DLD1 (cell line): ENCODE results near the gene RIC1.
"Not testable (repeated sequence)": the region's sequence is repeated elsewhere in the genome, so short reads cannot be mapped to it uniquely, and the experiment has no call there.

ENCODE experiments used
- in situ Hi-C: cut with HindIII; loops from 2 replicates; pipeline ENCODE4 v1.10.0; 2017; ENCODE audit warnings: low sequenced_read_pairs

Gene RIC1

DNA sequence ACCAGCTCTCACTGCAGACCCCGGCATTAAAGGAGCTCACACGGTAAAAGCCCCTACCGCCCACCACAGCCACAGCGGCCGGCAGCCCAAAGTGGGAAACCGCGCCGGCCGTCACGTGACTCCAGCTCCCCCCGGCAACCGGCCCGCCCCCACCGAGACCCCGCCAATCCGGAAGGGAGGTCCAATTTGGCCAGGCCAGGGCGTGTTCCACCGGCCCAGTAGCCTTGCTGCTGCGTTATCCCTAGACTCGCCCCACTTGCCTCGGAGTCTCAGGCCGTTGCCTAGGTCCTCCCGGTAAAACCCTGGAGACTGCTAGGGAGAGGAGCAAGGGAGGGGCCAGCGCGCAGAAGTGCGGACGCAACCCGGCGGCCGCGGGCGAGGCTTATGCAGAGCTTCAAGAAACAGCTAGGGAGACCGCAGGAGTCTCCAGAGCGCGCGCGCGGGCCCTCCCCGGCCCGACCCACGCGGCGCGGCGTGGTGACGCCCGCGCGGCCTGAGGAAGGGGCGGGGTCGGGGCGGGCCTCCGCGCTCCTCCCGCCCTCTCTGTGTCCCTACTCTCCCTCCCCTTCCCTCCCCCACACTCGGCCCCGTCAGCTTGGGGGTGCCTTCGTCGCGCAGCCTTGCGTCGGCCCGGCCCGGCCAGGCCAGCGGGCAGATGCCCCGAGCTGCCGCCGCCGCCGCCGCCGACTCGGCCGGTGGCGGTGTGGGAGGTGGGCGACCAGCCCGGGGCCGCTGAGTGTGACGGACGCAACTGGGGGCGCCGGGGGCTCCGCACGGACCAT is at the start of gene RIC1:
Gene RIC1 (plus strand): TSS at position 578 of the 782 bp plus-strand sequence. CDS start 203 bp downstream, at position 781.
- in situ Hi-C loops: no loop called here

- in situ Hi-C loops: no loop called here
These were observed 49.0 kb upstream of the RIC1 start for GRCh38 chr9:5579881-5580280.

DNA sequence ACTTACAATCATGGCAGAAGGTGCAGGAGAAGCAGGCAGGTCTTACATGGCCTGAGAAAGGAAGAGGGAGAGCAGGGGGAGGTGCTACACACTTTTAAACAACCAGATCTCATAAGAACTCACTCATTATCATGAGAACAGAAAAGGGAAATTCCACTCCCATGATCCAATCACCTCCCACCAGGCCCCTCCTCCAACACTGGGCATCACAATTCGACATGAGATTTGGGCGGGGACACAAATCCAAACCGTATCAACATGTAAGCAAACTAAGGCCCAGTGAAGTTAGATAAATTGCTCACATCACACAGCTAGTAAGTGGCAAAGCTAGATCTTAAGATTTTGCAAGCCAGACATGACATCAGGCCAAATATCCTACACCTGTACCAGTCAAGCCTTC is 48.3 kb upstream of the RIC1 start:
- in situ Hi-C loops: no loop called here

DNA sequence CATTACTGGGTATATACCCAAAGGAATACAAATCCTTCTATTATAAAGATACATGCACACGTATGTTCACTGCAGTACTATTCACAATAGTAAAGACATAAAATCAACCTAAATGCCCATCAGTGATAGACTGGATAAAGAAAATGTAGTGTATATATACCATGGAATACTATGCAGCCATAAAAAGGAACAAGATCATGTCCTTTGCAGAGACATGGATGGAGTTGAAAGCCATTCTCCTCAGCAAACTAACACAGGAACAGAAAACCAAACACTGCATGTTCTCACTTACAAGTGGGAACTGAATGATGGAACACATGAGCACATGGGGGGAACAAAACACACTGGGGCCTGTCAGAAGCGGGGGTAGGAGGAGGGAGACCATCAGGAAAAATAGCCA is 47.2 kb upstream of the RIC1 start:
- in situ Hi-C loops: not testable (repeated sequence)

DNA sequence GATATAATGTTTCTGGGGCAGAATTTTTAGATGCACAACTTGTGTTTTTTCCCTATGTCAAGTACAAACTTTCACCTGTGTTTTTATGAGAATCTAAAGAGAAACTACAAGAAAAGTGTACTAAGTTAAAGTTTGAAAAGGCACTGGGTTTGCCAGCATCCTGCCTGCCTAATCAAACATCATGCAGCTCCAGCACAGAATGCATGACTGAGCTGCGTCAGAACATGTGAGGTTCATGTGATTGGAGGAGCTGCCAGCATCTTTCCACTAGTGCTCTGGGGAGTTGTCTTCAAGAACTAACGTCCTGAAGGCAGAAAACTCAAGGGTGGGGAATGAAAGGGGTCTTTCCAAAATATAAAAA is 46.1 kb upstream of the RIC1 start:
- in situ Hi-C loops: no loop called here

GRCh38 chr9:5586391-5586802 is 42.5 kb upstream of the RIC1 start:
- in situ Hi-C loops: no loop called here

DNA sequence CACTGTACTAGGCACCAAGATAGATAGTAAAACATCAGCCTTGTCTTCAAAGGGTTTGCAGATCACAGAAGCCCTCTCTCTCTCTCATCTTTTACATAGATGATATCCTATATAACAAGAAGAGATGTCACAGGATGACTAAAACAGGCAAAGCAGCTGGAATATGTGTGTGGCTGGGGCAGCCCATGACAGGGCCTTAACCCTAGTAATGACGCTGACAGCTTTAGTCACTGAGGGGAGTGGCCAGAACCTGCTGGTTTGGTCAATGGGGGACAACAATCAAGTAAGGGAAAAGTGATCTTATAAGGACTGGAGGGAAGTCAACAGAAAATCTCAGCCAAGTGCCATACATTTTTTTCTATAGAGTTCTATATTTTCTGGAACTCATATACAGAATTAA is 41.9 kb upstream of the RIC1 start:
- in situ Hi-C loops: no loop called here

GRCh38 chr9:5592231-5592630 is 36.7 kb upstream of the RIC1 start:
- in situ Hi-C loops: no loop called here

DNA sequence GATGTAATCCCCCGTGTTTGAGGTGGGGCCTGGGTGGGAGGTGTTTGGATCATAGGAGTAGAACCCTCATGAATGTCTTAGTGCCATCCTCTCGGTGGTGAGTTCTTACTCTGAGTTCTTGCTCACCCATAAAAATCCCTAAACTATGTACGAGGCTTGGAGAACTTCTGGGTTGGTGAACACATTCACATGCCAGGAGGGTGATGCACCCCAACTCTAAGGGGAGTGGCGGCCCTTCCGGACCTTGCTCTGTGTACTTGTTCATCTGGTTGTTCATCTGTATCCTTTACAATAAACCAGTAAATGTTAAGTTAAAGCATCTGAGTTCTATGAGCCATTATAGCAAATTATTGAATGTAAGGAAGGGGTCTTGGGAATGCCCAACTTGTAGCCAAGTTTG is 36.0 kb upstream of the RIC1 start:
- in situ Hi-C loops: no loop called here

- in situ Hi-C loops: no loop called here
These were observed 35.0 kb upstream of the RIC1 start for GRCh38 chr9:5593904-5594303.

GRCh38 chr9:5596173-5596572 is 32.7 kb upstream of the RIC1 start:
- in situ Hi-C loops: no loop called here

GRCh38 chr9:5608298-5609225 is 20.3 kb upstream of the RIC1 start:
- in situ Hi-C loops: no loop called here

DNA sequence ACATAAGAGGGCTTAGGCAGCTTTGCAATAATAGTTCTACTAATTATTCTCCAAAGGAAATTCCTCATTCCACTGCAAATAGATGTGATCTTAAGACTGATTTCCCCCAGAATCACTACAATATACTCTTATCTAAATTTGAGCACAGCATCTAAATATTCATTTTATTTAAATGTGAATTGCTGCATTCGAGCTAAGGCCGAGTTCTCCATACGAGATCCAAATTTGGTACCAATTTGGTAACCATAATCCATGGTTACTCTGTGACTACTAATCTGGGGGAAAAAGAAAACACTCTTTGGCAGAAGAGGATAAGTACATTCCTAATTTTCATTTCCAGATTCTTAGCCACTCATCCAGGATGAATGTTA is 19.7 kb upstream of the RIC1 start:
- in situ Hi-C loops: no loop called here

DNA sequence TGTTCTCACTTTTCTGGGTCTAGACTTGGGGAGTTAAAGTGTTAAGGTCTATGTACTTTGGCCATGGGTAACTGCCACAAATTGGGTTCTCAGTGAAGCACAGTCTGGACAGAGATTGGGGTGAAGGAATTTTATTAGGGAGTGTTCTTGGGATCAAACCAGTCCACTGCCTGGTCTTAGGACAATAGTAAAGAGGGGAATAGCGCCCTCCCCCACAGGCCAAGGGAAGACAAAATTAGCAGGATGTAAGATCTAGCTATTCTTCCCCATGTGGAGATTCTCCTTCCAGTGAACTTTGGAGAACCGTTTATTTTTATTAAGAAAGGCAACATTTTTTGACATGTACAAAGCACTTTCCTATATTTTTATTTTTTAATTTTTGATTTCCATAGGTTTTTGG is 18.4 kb upstream of the RIC1 start:
- in situ Hi-C loops: no loop called here

GRCh38 chr9:5611321-5612184 is 17.4 kb upstream of the RIC1 start:
- in situ Hi-C loops: no loop called here

GRCh38 chr9:5612185-5612530 is 16.7 kb upstream of the RIC1 start:
- in situ Hi-C loops: no loop called here

DNA sequence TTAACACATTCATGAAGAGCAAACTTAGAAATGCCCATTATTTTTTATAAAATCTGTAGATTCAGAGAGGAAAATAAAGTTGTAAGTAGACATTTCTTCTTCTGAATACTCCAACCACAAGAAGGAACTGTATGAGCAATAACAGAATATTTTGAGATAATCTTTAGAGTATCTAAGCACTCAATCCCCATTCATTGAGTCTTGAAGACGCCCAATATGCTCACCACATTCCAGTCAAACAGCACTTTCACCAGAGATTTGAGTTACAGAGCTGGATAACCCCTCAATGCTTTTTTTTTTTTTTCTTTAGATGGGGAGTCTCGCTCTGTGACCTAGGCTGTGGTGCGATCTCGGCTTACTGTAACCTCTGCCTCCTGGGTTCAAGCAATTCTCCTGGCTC is 14.7 kb upstream of the RIC1 start:
- in situ Hi-C loops: no loop called here

DNA sequence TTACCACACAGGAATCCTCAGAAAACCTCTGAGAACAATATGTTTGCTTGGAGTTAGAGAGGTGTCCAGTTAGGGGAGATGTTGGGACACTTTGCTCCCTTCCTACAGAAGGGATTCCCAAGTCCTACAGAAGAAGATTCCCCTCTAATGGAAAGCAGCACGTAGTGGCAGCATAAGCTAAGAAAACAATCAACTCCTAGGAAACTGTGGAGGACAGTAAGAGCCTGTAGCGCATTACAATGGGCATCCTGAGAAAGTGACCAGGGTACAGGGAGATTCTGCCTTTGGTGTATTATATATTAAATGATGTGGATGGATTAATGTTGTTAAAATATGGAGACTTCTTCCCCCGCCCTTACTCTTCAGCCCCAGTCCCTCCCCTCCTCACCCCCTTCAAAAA is 13.9 kb upstream of the RIC1 start:
- in situ Hi-C loops: no loop called here

GRCh38 chr9:5617749-5618148 is 11.2 kb upstream of the RIC1 start:
- in situ Hi-C loops: no loop called here

GRCh38 chr9:5620494-5620893 is 8.4 kb upstream of the RIC1 start:
- in situ Hi-C loops: no loop called here

GRCh38 chr9:5621327-5621726 is 7.6 kb upstream of the RIC1 start:
- in situ Hi-C loops: no loop called here
